H1 (cell line): ENCODE measurements around the gene TMEM79. TPM values are rescaled to one million over a fixed set of nuclear protein-coding genes. Genes with fewer than 3 reads are reported as not detected.

Experiments used
- ATF3 ChIP-seq: IDR thresholded peaks from 2 replicates; pipeline ENCODE4 v1.6.1; 2011; ENCODE audit warnings: low read depth, mild to moderate bottlenecking, low read length; ENCODE audit not compliant: insufficient read depth
- CEBPB ChIP-seq: IDR thresholded peaks from 2 replicates; pipeline ENCODE4 v1.6.1; 2012; ENCODE audit warnings: low read depth, low read length
- CREB1 ChIP-seq: IDR thresholded peaks from 2 replicates; pipeline ENCODE4 v1.6.1; 2012; ENCODE audit warnings: inconsistent platforms
- CTCF ChIP-seq, 3 experiments: IDR thresholded peaks; 1 replicate in 2 of 3; 2 replicates in 1 of 3; pipeline versions ENCODE4 v1.5.1 to v1.6.1; 2011; ENCODE audit warnings: low read length in 3 of 3, mild to moderate bottlenecking in 3 of 3, inconsistent platforms in 2 of 3, low read depth in 1 of 3, moderate library complexity in 1 of 3; ENCODE audit not compliant: insufficient read depth in 1 of 3; ENCODE audit errors: control extremely low read depth in 1 of 3
- E2F6 ChIP-seq: IDR thresholded peaks from 2 replicates; pipeline ENCODE4 v1.6.1; 2012; ENCODE audit warnings: inconsistent platforms
- HDAC6 ChIP-seq: IDR thresholded peaks from one replicate; pipeline ENCODE4 v1.7.1; 2012; ENCODE audit warnings: low read depth, mild to moderate bottlenecking, inconsistent platforms, low read length, moderate library complexity
- JUND ChIP-seq: IDR thresholded peaks from 2 replicates; pipeline ENCODE4 v1.6.1; 2011; ENCODE audit warnings: mild to moderate bottlenecking, improper control_type of control experiment, low read length
- MAX ChIP-seq: IDR thresholded peaks from 2 replicates; pipeline ENCODE4 v1.6.1; 2012; ENCODE audit warnings: inconsistent platforms
- PHF8 ChIP-seq: fragments of 200-600 bp; sonication (generic); conservative IDR thresholded peaks from 2 replicates; pipeline ENCODE4 v1.7.1; 2012; ENCODE audit warnings: low read depth, mild to moderate bottlenecking, inconsistent platforms, low read length, moderate library complexity
- RAD21 ChIP-seq, 2 experiments: IDR thresholded peaks in 1 of 2; conservative IDR thresholded peaks in 1 of 2; 2 replicates each; pipeline ENCODE4 v1.6.1; 2011; ENCODE audit warnings: low read depth in 2 of 2, low read length in 2 of 2, improper control_type of control experiment in 1 of 2, inconsistent platforms in 1 of 2, mild to moderate bottlenecking in 1 of 2, moderate library complexity in 1 of 2
- SIRT6 ChIP-seq: IDR thresholded peaks from one replicate; pipeline ENCODE4 v1.7.1; 2012; ENCODE audit warnings: low read length, inconsistent platforms
- TAF1 ChIP-seq: IDR thresholded peaks from 2 replicates; pipeline ENCODE4 v1.6.1; 2011; ENCODE audit warnings: mild to moderate bottlenecking, low read depth, low read length
- TBP ChIP-seq: IDR thresholded peaks from 2 replicates; pipeline ENCODE4 v1.6.1; 2011; ENCODE audit warnings: low read depth, low read length, improper control_type of control experiment
- TEAD4 ChIP-seq: IDR thresholded peaks from 2 replicates; pipeline ENCODE4 v1.6.1; 2012; ENCODE audit warnings: low read depth, low read length, inconsistent platforms, mixed read lengths
- USF2 ChIP-seq: IDR thresholded peaks from 2 replicates; pipeline ENCODE4 v1.6.1; 2011; ENCODE audit warnings: low read length, improper control_type of control experiment
- polyA plus RNA-seq, 7 experiments: library from polyadenylated mRNA; depleted of rRNA in 3 of 7; stranded (reverse) in 5 of 7; unstranded in 2 of 7; fragments of >200 nt in 5 of 7; fragments of 200-250 nt in 2 of 7; gene quantifications; 1 replicate in 5 of 7; 2 replicates in 1 of 7; 4 replicates in 1 of 7; pipeline versions ENCODE4 v1.2.1 to v1.2.3, GENCODE V29; 2011 to 2013; ENCODE audit warnings: missing spikeins in 2 of 7, mixed read lengths in 2 of 7
- total RNA-seq: library from RNA; stranded (reverse); fragmentation: NEBNext Ultra II Directional; extraction: Animal tissue kit (Norgen Biotek cat#: 25700); gene quantifications from 2 replicates; pipeline ENCODE4 v1.2.1, GENCODE V29; 2021

TMEM79 gene
- total and polyA plus RNA-seq, 2 of the 8 experiments (the other 6 are each of a cell fraction or from before 2014, with no cell fraction given), result 2.1 to 2.3 TPM

GRCh38 chr1:156282479-156283222, 1.5 kb upstream of the TMEM79 start, which contains the start of gene SMG5 (continued):
- peak; percentile 100 for TF ChIP-seq PHF8
- TF ChIP-seq JUND, result no peak
- TF ChIP-seq CEBPB, result no peak
- peak; percentile 68; the same call in 1 of the 2 replicates for TF ChIP-seq E2F6
- no peak for TF ChIP-seq HDAC6
- TF ChIP-seq ATF3, result peak; percentile 45; the same call in 1 of the 2 replicates
- peak; percentile 89 for TF ChIP-seq TBP
- TF ChIP-seq CREB1, result peak; percentile 76
- TF ChIP-seq RAD21 (IDR thresholded peaks at IDR 0.05 in 1 of 2, conservative IDR thresholded peaks at IDR 0.05 in 1 of 2; ENCODE audit: low read depth in 2 of 2, low read length in 2 of 2), result no peak
- TF ChIP-seq TAF1, result peak; percentile 97
- TF ChIP-seq CTCF (IDR thresholded peaks at IDR 0.05; ENCODE audit: control extremely low read depth in 1 of 3, insufficient read depth in 1 of 3, low read depth in 1 of 3, low read length in 3 of 3), result no peak
- peak; percentile 85 for TF ChIP-seq MAX
- TF ChIP-seq SIRT6, result no peak
- 0 out of 2 replicates have a peak, but pooled peaks have one; percentile 47 for TF ChIP-seq TEAD4
- TF ChIP-seq USF2, result no peak
